Stimulated activated CD4-positive, alpha-beta T cell treated with anti-CD3 and anti-CD28 coated beads, Interleukin-12 subunit alpha, Interleukin-12 subunit beta, amount 100 ng/mL, for 4 hours (primary cell): Measurements from ENCODE around the gene HECW1.

Source experiments
- DNase-seq: peaks from one replicate; pipeline ENCODE4 v3.0.0-alpha.2; 2020

The HECW1 gene

DNA sequence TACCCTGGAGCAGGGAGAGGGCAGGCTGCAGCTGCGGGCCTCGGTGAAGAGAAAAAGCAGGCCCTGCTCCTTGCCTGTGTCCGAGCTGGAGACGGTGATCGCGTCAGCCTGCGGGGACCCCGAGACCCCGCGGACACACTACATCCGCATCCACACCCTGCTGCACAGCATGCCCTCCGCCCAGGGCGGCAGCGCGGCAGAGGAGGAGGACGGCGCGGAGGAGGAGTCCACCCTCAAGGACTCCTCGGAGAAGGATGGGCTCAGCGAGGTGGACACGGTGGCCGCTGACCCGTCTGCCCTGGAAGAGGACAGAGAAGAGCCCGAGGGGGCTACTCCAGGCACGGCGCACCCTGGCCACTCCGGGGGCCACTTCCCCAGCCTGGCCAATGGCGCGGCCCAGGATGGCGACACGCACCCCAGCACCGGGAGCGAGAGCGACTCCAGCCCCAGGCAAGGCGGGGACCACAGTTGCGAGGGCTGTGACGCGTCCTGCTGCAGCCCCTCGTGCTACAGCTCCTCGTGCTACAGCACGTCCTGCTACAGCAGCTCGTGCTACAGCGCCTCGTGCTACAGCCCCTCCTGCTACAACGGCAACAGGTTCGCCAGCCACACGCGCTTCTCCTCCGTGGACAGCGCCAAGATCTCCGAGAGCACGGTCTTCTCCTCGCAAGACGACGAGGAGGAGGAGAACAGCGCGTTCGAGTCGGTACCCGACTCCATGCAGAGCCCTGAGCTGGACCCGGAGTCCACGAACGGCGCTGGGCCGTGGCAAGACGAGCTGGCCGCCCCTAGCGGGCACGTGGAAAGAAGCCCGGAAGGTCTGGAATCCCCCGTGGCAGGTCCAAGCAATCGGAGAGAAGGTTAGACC is 332.5 kb downstream of the HECW1 start:
- no peak for DNase-seq

- DNase-seq: no peak
These were observed 337.1 kb downstream of the HECW1 start for GRCh38 chr7:43449577-43449976.

- no peak for DNase-seq
These were observed 338.4 kb downstream of the HECW1 start for GRCh38 chr7:43450894-43451293.

DNA sequence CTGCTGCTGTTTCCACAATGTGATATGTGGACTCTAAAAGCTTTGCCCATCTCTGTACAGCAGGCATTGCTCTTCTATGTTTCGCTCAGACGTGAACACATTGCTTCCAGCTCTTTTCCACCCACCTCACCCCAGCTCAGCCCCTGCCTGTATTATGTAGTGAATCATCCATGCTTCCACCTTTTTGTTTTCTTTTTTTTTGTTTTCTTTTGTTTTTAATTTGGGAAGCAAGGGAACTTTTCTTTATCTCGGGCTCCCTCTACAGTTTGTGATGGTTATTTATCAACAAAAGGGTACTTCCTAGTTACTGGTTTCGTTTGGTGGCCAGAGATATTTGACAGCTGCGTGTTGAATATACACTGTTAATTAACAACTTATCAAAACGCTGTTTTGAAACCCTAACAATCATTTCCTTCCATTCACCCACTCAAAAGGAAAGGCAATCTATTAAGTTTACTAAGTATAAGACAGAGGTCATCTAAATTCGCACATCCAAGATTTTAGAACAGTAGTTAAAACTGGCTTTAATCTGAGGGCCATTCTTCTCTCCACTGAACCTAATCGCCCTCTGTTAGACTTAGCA is 342.6 kb downstream of the HECW1 start:
- DNase-seq: no peak

DNA sequence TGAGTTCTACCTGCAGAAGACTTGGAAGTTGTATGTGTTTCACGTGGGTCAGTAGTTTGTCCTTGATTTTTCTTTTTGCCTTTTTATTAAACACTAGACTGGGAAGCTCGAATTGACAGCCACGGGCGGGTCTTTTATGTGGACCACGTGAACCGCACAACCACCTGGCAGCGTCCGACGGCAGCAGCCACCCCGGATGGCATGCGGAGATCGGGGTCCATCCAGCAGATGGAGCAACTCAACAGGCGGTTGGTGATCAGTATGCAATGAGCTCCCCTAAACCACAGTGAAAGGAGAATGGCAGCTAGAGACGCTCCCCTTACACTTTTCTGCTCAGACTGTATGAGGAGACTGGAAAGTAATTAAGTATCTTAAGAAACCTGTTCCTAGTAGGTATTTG is 343.8 kb downstream of the HECW1 start:
- no peak for DNase-seq

- no peak for DNase-seq
These were observed 346.0 kb downstream of the HECW1 start for GRCh38 chr7:43458330-43459018.

GRCh38 chr7:43459019-43459337 is 346.5 kb downstream of the HECW1 start:
- no peak for DNase-seq

- no peak for DNase-seq
These were observed 348.4 kb downstream of the HECW1 start for GRCh38 chr7:43460733-43461348.

- DNase-seq: no peak
These were observed 349.0 kb downstream of the HECW1 start for GRCh38 chr7:43461349-43462024.

- no peak for DNase-seq
These were observed 350.4 kb downstream of the HECW1 start for GRCh38 chr7:43462836-43463235.

- DNase-seq: no peak
These were observed 351.0 kb downstream of the HECW1 start for GRCh38 chr7:43463401-43463980.

DNA sequence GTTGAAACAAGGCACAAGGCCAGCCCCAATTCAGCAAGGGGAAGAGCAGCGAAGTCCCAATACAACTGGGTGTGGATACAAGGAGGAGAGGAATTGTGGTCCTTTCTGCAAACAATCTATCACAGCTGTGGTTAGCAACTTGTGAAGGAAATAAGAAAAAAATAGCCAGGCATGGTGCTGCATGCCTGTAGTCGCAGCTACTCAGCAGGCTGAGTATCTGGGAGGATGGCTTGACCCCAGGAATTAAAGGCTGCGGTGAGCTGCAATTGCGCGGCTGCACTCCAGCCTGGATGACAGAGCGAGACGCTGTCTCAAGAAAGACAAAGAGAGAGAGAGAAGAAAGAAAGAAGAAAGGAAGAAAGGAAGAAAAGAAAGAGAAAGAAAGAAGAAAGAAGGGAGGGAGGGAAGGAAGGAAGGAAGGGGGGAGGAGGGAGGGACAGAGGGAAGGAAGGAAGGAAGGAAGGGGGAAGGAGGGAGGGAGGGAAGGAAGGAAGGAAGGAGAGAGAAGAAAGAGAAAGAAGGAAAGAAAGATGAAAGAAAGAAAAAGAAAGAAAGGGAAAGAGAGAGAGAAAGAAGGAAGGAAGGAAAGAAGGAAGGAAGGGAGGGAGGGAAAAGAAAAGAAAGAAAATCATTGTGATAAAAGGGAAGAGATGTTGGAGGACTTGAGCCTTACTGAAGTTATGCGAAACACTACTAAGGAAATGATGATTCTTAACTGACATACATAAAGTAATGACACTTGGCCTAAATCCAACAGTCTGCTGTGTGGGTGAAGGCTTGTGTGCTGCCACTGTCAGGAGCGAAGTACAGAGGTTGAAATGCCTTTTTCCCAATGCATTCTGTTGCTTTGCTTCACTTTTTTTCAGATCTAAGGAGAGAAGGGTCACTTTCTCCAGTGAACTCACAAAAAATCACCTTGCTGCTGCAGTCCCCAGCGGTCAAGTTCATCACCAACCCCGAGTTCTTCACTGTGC is 353.4 kb downstream of the HECW1 start:
- DNase-seq: no peak

- DNase-seq: no peak
These were observed 355.0 kb downstream of the HECW1 start for GRCh38 chr7:43467406-43467805.

DNA sequence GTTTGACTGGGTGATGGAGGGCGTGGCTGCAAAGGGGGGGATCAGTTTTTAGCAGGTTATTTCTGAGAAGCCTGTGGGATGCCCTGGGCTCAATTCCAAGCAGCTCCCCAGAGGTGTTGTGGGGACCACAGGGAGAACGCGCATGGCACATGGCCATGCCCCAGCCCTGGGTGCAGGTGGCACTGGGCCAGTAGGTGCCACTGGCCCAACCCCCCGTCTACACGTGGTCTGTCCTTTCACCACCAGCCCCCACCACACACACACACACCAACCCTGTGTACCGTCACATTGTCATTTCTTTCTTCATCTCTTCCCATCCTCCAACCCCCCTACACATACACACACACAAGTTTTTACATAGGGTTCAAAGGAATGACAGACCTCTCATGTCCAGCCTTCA is 355.4 kb downstream of the HECW1 start:
- DNase-seq: no peak

- DNase-seq: no peak
These were observed 356.6 kb downstream of the HECW1 start for GRCh38 chr7:43469051-43469450.

DNA sequence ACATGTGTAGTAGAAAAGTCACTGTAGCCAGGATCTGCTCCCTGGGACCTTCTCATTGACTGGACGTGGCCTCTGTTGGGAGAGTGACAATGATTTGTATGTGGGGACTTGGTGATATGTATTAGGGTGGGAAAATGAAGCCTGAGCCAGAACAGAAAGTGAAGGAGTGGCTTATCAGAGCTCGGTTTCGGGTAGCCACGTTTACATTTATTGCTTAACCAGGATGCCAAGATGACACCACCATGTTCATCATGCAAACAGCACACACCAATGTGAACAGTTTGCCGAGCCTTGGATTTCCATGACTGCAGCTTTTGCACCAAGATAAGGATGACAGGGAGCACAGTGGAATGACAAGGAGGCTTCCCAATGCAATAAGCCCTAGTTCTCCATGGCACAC is 357.7 kb downstream of the HECW1 start:
- DNase-seq: no peak

GRCh38 chr7:43475983-43476382 is 363.5 kb downstream of the HECW1 start:
- DNase-seq: no peak

GRCh38 chr7:43476896-43477295 is 364.4 kb downstream of the HECW1 start:
- no peak for DNase-seq

- DNase-seq: no peak
These were observed 366.6 kb downstream of the HECW1 start for GRCh38 chr7:43479042-43479441.

DNA sequence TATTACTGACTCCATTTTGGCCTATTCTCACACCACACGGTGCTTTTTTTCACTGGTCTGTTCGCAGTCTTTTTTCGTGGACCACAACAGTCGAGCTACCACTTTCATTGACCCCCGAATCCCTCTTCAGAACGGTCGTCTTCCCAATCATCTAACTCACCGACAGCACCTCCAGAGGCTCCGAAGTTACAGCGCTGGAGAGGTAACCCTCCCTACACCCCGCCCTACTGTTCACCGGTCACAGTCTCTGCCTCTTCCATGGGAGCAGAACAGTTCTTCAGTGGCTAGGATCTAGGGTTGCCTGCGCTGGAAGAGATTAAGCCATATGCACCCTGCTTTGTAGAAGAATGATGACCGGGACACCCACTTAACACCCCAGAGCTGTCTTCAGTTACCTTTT is 367.1 kb downstream of the HECW1 start:
- DNase-seq: no peak

DNA sequence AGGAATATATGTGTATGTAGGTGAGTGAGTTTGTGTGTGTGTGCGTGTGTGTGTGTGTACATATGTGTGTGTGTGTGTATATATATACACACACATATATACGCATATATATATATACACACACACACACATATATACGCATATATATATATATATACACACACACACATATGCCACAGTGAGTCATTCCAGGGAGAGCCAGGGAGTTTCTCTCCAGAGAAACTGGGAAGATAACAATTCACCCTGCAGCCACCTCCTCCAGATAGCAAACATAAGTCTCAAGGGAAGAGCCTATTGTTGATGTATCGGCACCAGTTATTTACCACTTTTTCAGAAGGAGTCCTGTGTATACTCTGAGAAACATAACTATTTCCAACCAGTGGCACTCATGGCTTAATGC is 368.1 kb downstream of the HECW1 start:
- no peak for DNase-seq
